GM11168 (cell line): ENCODE data around the gene NLRC3.

ENCODE experiments used
- in situ Hi-C: fragments of 300-500 bp; cut with MboI; formaldehyde crosslinking; loops from one replicate; pipeline ENCODE4 v1.12.0; 2022; ENCODE audit warnings: low sequenced_read_pairs; ENCODE audit not compliant: unreplicated experiment

The NLRC3 gene

GRCh38 chr16:3490911-3491629, 86.1 kb downstream of the NLRC3 start:
- in situ Hi-C loops = no loop called here
